Measurements from ENCODE around the gene TGOLN2. TPM values are rescaled to one million over a fixed set of nuclear protein-coding genes. Genes with fewer than 3 reads are reported as not detected.

TGOLN2 gene
- total and polyA plus RNA-seq, 2 of the 13 experiments (the other 11 are each of a cell fraction or from before 2014, with no cell fraction given) = 99.6 to 155 TPM

- TF ChIP-seq, protein P1, sequence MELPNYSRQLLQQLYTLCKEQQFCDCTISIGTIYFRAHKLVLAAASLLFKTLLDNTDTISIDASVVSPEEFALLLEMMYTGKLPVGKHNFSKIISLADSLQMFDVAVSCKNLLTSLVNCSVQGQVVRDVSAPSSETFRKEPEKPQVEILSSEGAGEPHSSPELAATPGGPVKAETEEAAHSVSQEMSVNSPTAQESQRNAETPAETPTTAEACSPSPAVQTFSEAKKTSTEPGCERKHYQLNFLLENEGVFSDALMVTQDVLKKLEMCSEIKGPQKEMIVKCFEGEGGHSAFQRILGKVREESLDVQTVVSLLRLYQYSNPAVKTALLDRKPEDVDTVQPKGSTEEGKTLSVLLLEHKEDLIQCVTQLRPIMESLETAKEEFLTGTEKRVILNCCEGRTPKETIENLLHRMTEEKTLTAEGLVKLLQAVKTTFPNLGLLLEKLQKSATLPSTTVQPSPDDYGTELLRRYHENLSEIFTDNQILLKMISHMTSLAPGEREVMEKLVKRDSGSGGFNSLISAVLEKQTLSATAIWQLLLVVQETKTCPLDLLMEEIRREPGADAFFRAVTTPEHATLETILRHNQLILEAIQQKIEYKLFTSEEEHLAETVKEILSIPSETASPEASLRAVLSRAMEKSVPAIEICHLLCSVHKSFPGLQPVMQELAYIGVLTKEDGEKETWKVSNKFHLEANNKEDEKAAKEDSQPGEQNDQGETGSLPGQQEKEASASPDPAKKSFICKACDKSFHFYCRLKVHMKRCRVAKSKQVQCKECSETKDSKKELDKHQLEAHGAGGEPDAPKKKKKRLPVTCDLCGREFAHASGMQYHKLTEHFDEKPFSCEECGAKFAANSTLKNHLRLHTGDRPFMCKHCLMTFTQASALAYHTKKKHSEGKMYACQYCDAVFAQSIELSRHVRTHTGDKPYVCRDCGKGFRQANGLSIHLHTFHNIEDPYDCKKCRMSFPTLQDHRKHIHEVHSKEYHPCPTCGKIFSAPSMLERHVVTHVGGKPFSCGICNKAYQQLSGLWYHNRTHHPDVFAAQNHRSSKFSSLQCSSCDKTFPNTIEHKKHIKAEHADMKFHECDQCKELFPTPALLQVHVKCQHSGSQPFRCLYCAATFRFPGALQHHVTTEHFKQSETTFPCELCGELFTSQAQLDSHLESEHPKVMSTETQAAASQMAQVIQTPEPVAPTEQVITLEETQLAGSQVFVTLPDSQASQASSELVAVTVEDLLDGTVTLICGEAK (IDR thresholded peaks at IDR 0.05) = no peak
- TF ChIP-seq, protein P1 (CRISPR knock-in tag; IDR thresholded peaks at IDR 0.05) = 0 out of 2 replicates have a peak, but pooled peaks have one; percentile 25
- TF ChIP-seq YEATS2 (CRISPR knock-in tag; IDR thresholded peaks at IDR 0.05; ENCODE audit: borderline replicate concordance) = no peak
- no peak for TF ChIP-seq ZNF569 (CRISPR knock-in tag; IDR thresholded peaks at IDR 0.05; ENCODE audit: borderline replicate concordance)
- TF ChIP-seq REXO4 (CRISPR knock-in tag; IDR thresholded peaks at IDR 0.05; ENCODE audit: borderline replicate concordance) = no peak
- TF ChIP-seq ZNF124 (CRISPR knock-in tag; IDR thresholded peaks at IDR 0.05) = 0 out of 2 replicates have a peak, but pooled peaks have one; percentile 9
- TF ChIP-seq KDM1A (CRISPR knock-in tag; IDR thresholded peaks at IDR 0.05) = peak; percentile 90
- peak; percentile 10; the same call in 1 of the 2 replicates for TF ChIP-seq ZNF777 (CRISPR knock-in tag; IDR thresholded peaks at IDR 0.05)
- TF ChIP-seq FOXO1 (CRISPR knock-in tag; IDR thresholded peaks at IDR 0.05) = no peak; the same call in 1 of the 2 replicates
- peak; percentile 25; the same call in 1 of the 2 replicates for TF ChIP-seq GFI1 (CRISPR knock-in tag; IDR thresholded peaks at IDR 0.05; ENCODE audit: borderline replicate concordance)
- TF ChIP-seq PLSCR1 (CRISPR knock-in tag; IDR thresholded peaks at IDR 0.05; ENCODE audit: borderline replicate concordance) = no peak
- peak in 1 of 2 experiments; percentile 43; a peak in 1 of 4 replicates for TF ChIP-seq ATF4 (CRISPR knock-in tag; IDR thresholded peaks at IDR 0.05)
- no peak for TF ChIP-seq ZNF891 (CRISPR knock-in tag; IDR thresholded peaks at IDR 0.05)
- 0 out of 2 replicates have a peak, but pooled peaks have one; percentile 64 for TF ChIP-seq ZNF776 (CRISPR knock-in tag; IDR thresholded peaks at IDR 0.05)
- TF ChIP-seq TBX2 (CRISPR knock-in tag; IDR thresholded peaks at IDR 0.05; ENCODE audit: borderline replicate concordance) = peak; percentile 49
- TF ChIP-seq, protein P2, sequence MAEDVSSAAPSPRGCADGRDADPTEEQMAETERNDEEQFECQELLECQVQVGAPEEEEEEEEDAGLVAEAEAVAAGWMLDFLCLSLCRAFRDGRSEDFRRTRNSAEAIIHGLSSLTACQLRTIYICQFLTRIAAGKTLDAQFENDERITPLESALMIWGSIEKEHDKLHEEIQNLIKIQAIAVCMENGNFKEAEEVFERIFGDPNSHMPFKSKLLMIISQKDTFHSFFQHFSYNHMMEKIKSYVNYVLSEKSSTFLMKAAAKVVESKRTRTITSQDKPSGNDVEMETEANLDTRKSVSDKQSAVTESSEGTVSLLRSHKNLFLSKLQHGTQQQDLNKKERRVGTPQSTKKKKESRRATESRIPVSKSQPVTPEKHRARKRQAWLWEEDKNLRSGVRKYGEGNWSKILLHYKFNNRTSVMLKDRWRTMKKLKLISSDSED (CRISPR knock-in tag; IDR thresholded peaks at IDR 0.05) = no peak
These were observed 53.8 kb downstream of the TGOLN2 start (continued) for GRCh38 chr2:85273738-85274731.

All from HepG2 (cell line).